Astrocyte of the spinal cord (primary cell): ENCODE results near the gene GAP43.

Experiments used
- DNase-seq: peaks from one replicate; pipeline ENCODE4 v3.0.0; 2011; ENCODE audit warnings: low read depth, low spot score
- H3K4me3 ChIP-seq: 2 replicates; pipeline ENCODE4 v1.5.1; 2011; ENCODE audit warnings: low read depth, mild to moderate bottlenecking, low read length, moderate library complexity
- CTCF ChIP-seq: IDR thresholded peaks from 2 replicates; pipeline ENCODE4 v1.5.1; 2012; ENCODE audit warnings: low read depth, mild to moderate bottlenecking, low read length, inconsistent platforms
- in situ Hi-C: cut with HindIII; loops from 2 replicates; pipeline ENCODE4 v1.10.0; 2017; ENCODE audit warnings: low sequenced_read_pairs

The GAP43 gene

GRCh38 chr3:115658337-115659181 lies 35.2 kb downstream of the GAP43 start:
- in situ Hi-C loops = no loop called here
- no peak for TF ChIP-seq CTCF
- H3K4me3 ChIP-seq = peak overlapping the region; percentile 47
- DNase-seq = peak; percentile 90

GRCh38 chr3:115659253-115660220 lies 36.2 kb downstream of the GAP43 start:
- in situ Hi-C loops = no loop called here
- peak; percentile 40 for DNase-seq
- H3K4me3 ChIP-seq = no peak overlapping the region
- no peak for TF ChIP-seq CTCF

- DNase-seq = no peak
- TF ChIP-seq CTCF = no peak
- no peak overlapping the region for H3K4me3 ChIP-seq
- in situ Hi-C loops = no loop called here
Observed at GRCh38 chr3:115660646-115661337, 37.5 kb downstream of the GAP43 start.

- in situ Hi-C loops = no loop called here
- no peak for DNase-seq
- no peak overlapping the region for H3K4me3 ChIP-seq
- no peak for TF ChIP-seq CTCF
Observed at GRCh38 chr3:115662356-115662755, 39.0 kb downstream of the GAP43 start.

GRCh38 chr3:115663414-115663813 lies 40.1 kb downstream of the GAP43 start:
- no peak for DNase-seq
- TF ChIP-seq CTCF = no peak
- no peak overlapping the region for H3K4me3 ChIP-seq
- in situ Hi-C loops = no loop called here

- in situ Hi-C loops = no loop called here
- no peak for DNase-seq
- H3K4me3 ChIP-seq = no peak overlapping the region
- no peak for TF ChIP-seq CTCF
Observed at GRCh38 chr3:115666081-115666480, 42.8 kb downstream of the GAP43 start.
